Measurements from ENCODE around the gene FMN1. TPM values are rescaled to one million over a fixed set of nuclear protein-coding genes. Genes with fewer than 3 reads are reported as not detected.
A peak's percentile ranks its signal among the peaks of the same experiment; 100 is the strongest.

FMN1 gene
- total and polyA plus RNA-seq, 2 experiments from 2014 or later: 0.93 to 2.2 TPM

- Histone ChIP-seq H3K36me3 (ENCODE audit: low read depth) (no peaks in the 10 kb centered on the region), H3K4me3 (no peak overlapping the region), H3K9ac (no peak overlapping the region), H3K9me3 (ENCODE audit: low read depth) (no peaks in the 10 kb centered on the region), H2AFZ (no peak overlapping the region), H3K9me2 (ENCODE audit: insufficient read depth) (no peaks in the 10 kb centered on the region), H3F3A (ENCODE audit: insufficient read depth) (peaks cover 29% of the 10 kb centered on the region), H3K27me3 (replicated peaks; ENCODE audit: insufficient read depth) (no peaks in the 10 kb centered on the region), H4K20me1 (ENCODE audit: insufficient read depth) (no peaks in the 10 kb centered on the region), H3K27ac (no peak overlapping the region), H3K4me2 (ENCODE audit: unreplicated experiment) (peak overlapping the region; percentile 8), H3K79me2 (ENCODE audit: insufficient read depth) (no peaks in the 10 kb centered on the region), H3K4me1 (ENCODE audit: insufficient read depth) (peaks cover 44% of the 10 kb centered on the region)
- in situ Hi-C loops (cut with MboI): no loop called here
- TF ChIP-seq EZH2phosphoT487 (IDR thresholded peaks at IDR 0.05; ENCODE audit: insufficient read depth, low read depth) (no peak), EZH2 (IDR thresholded peaks at IDR 0.05; ENCODE audit: insufficient read depth, poor library complexity, severe bottlenecking) (no peak)
- DNase-seq: peak; percentile 10
- WGBS, 2 experiments (ENCODE audit: low coverage in 1 of 2, low lambda C conversion rate in 2 of 2, missing lambda C conversion rate in 2 of 2): 18 to 45% methylated on average over 1 of the region's 1 CpG
These were observed 94.8 kb downstream of the FMN1 start for GRCh38 chr15:33099739-33100138.

- H3K9me2 ChIP-seq (ENCODE audit: insufficient read depth): no peaks in the 10 kb centered on the region
- in situ Hi-C loops (cut with MboI): no loop called here
- WGBS, 2 experiments (ENCODE audit: low coverage in 1 of 2, low lambda C conversion rate in 2 of 2, missing lambda C conversion rate in 2 of 2): 88 to 92% methylated on average over 3 of the region's 3 CpGs
These were observed 95.3 kb downstream of the FMN1 start for GRCh38 chr15:33099213-33099612.

GRCh38 chr15:33098094-33099058, 96.1 kb downstream of the FMN1 start:
- Histone ChIP-seq H3F3A (ENCODE audit: insufficient read depth) (peaks cover 26% of the 10 kb centered on the region), H3K4me2 (ENCODE audit: unreplicated experiment) (peak overlapping the region; percentile 65), H3K9me2 (ENCODE audit: insufficient read depth) (no peaks in the 10 kb centered on the region), H4K20me1 (ENCODE audit: insufficient read depth) (no peaks in the 10 kb centered on the region), H3K79me2 (ENCODE audit: insufficient read depth) (no peaks in the 10 kb centered on the region), H3K36me3 (ENCODE audit: low read depth) (no peaks in the 10 kb centered on the region), H3K9ac (no peak overlapping the region), H3K4me1 (ENCODE audit: insufficient read depth) (peaks cover 37% of the 10 kb centered on the region), H3K27ac (no peak overlapping the region), H3K9me3 (ENCODE audit: low read depth) (no peaks in the 10 kb centered on the region), H2AFZ (no peak overlapping the region), H3K4me3 (peak overlapping the region; percentile 30), H3K27me3 (replicated peaks; ENCODE audit: insufficient read depth) (no peaks in the 10 kb centered on the region)
- peak; percentile 82 for DNase-seq
- in situ Hi-C loops (cut with MboI): no loop called here
- 73 to 75% methylated on average over 7 of the region's 7 CpGs for whole genome bisulfite sequencing, 2 experiments (ENCODE audit: low coverage in 1 of 2, low lambda C conversion rate in 2 of 2, missing lambda C conversion rate in 2 of 2)
- TF ChIP-seq EZH2phosphoT487 (IDR thresholded peaks at IDR 0.05; ENCODE audit: insufficient read depth, low read depth) (no peak), EZH2 (IDR thresholded peaks at IDR 0.05; ENCODE audit: insufficient read depth, poor library complexity, severe bottlenecking) (no peak)

More at GRCh38 chr15:33099213-33099612, 95.3 kb downstream of the FMN1 start:
- TF ChIP-seq EZH2 (IDR thresholded peaks at IDR 0.05; ENCODE audit: insufficient read depth, poor library complexity, severe bottlenecking): no peak
- TF ChIP-seq EZH2phosphoT487 (IDR thresholded peaks at IDR 0.05; ENCODE audit: insufficient read depth, low read depth): no peak
- H3K4me3 ChIP-seq: no peak overlapping the region
- no peak for DNase-seq
- H3K4me1 ChIP-seq (ENCODE audit: insufficient read depth): peaks cover 41% of the 10 kb centered on the region
- H3K27ac ChIP-seq: no peak overlapping the region
- H3K79me2 ChIP-seq (ENCODE audit: insufficient read depth): no peaks in the 10 kb centered on the region
- H3K9ac ChIP-seq: no peak overlapping the region
- H3K4me2 ChIP-seq (ENCODE audit: unreplicated experiment): peak overlapping the region; percentile 8
- no peaks in the 10 kb centered on the region for H3K9me3 ChIP-seq (ENCODE audit: low read depth)
- H3F3A ChIP-seq (ENCODE audit: insufficient read depth): peaks cover 29% of the 10 kb centered on the region
- no peak overlapping the region for H2AFZ ChIP-seq
- H4K20me1 ChIP-seq (ENCODE audit: insufficient read depth): no peaks in the 10 kb centered on the region
- no peaks in the 10 kb centered on the region for H3K36me3 ChIP-seq (ENCODE audit: low read depth)
- no peaks in the 10 kb centered on the region for H3K27me3 ChIP-seq (replicated peaks; ENCODE audit: insufficient read depth)

GRCh38 chr15:33096134-33096533, 98.4 kb downstream of the FMN1 start:
- no peak overlapping the region for H3K4me2 ChIP-seq (ENCODE audit: unreplicated experiment)
- H3K36me3 ChIP-seq (ENCODE audit: low read depth): no peaks in the 10 kb centered on the region
- TF ChIP-seq EZH2 (IDR thresholded peaks at IDR 0.05; ENCODE audit: insufficient read depth, poor library complexity, severe bottlenecking): no peak
- TF ChIP-seq EZH2phosphoT487 (IDR thresholded peaks at IDR 0.05; ENCODE audit: insufficient read depth, low read depth): no peak
- H4K20me1 ChIP-seq (ENCODE audit: insufficient read depth): no peaks in the 10 kb centered on the region
- WGBS, 2 experiments (ENCODE audit: low coverage in 1 of 2, low lambda C conversion rate in 2 of 2, missing lambda C conversion rate in 2 of 2): 96 to 100% methylated on average over 3 of the region's 3 CpGs
- H3K9me2 ChIP-seq (ENCODE audit: insufficient read depth): no peaks in the 10 kb centered on the region
- H3K9me3 ChIP-seq (ENCODE audit: low read depth): no peaks in the 10 kb centered on the region
- in situ Hi-C loops (cut with MboI): no loop called here
- H3F3A ChIP-seq (ENCODE audit: insufficient read depth): peaks cover 26% of the 10 kb centered on the region
- no peak overlapping the region for H2AFZ ChIP-seq
- peaks cover 37% of the 10 kb centered on the region for H3K4me1 ChIP-seq (ENCODE audit: insufficient read depth)
- no peak for DNase-seq
- no peak overlapping the region for H3K27ac ChIP-seq
- H3K79me2 ChIP-seq (ENCODE audit: insufficient read depth): no peaks in the 10 kb centered on the region
- H3K27me3 ChIP-seq (replicated peaks; ENCODE audit: insufficient read depth): no peaks in the 10 kb centered on the region
- H3K9ac ChIP-seq: no peak overlapping the region
- H3K4me3 ChIP-seq: no peak overlapping the region
